Measurements from ENCODE around the gene SIPA1L3.
"Not testable (repeated sequence)": the region's sequence is repeated elsewhere in the genome, so short reads cannot be mapped to it uniquely, and the experiment has no call there.

The SIPA1L3 gene

GRCh38 chr19:37920591-37921450 lies 13.8 kb downstream of the SIPA1L3 start:
- DNase-seq = peak in 1 of 14 donors; percentile 4

GRCh38 chr19:37924573-37924972 lies 17.6 kb downstream of the SIPA1L3 start:
- not testable (repeated sequence) for DNase-seq

- DNase-seq = no peak
Measured at GRCh38 chr19:37925212-37925611, 18.2 kb downstream of the SIPA1L3 start.

- no peak for DNase-seq
Measured at GRCh38 chr19:37926255-37926654, 19.2 kb downstream of the SIPA1L3 start.

- no peak for DNase-seq
Measured at GRCh38 chr19:37926711-37927110, 19.7 kb downstream of the SIPA1L3 start.

- DNase-seq = no peak
Measured at GRCh38 chr19:37928527-37929286, 21.7 kb downstream of the SIPA1L3 start.

- no peak for DNase-seq
Measured at GRCh38 chr19:37929355-37929923, 22.4 kb downstream of the SIPA1L3 start.

- no peak for DNase-seq
Measured at GRCh38 chr19:37930416-37930815, 23.4 kb downstream of the SIPA1L3 start.

GRCh38 chr19:37931881-37932655 lies 25.1 kb downstream of the SIPA1L3 start:
- DNase-seq = peak in 10 of 14 donors; percentile 12 to 75 (median 43)

GRCh38 chr19:37932985-37933936 lies 26.3 kb downstream of the SIPA1L3 start:
- no peak for DNase-seq

GRCh38 chr19:37933937-37934358 lies 26.9 kb downstream of the SIPA1L3 start:
- no peak for DNase-seq

GRCh38 chr19:37935341-37935740 lies 28.3 kb downstream of the SIPA1L3 start:
- DNase-seq = no peak

GRCh38 chr19:37936166-37936565 lies 29.2 kb downstream of the SIPA1L3 start:
- no peak for DNase-seq

GRCh38 chr19:37936886-37937285 lies 29.9 kb downstream of the SIPA1L3 start:
- no peak for DNase-seq

- no peak for DNase-seq
Measured at GRCh38 chr19:37938353-37938752, 31.3 kb downstream of the SIPA1L3 start.

GRCh38 chr19:37941782-37942515 lies 34.9 kb downstream of the SIPA1L3 start:
- no peak for DNase-seq

GRCh38 chr19:37942516-37942902 lies 35.5 kb downstream of the SIPA1L3 start:
- no peak for DNase-seq

- DNase-seq = no peak
Measured at GRCh38 chr19:37943480-37943879, 36.5 kb downstream of the SIPA1L3 start.

GRCh38 chr19:37946132-37946531 lies 39.1 kb downstream of the SIPA1L3 start:
- DNase-seq = no peak

GRCh38 chr19:37947778-37948177 lies 40.8 kb downstream of the SIPA1L3 start:
- DNase-seq = no peak

- DNase-seq = no peak
Measured at GRCh38 chr19:37948362-37948761, 41.4 kb downstream of the SIPA1L3 start.
